Measurements from ENCODE around the gene MBD6. TPM values are rescaled to one million over a fixed set of nuclear protein-coding genes. Genes with fewer than 3 reads are reported as not detected.

The MBD6 gene
- polyA plus RNA-seq, 2 of the 4 experiments (the other 2 are of a cell fraction), result 4.6 to 24.2 TPM

GRCh38 chr12:57474862-57475261, 47.8 kb upstream of the MBD6 start:
- DNase-seq (ENCODE audit: low read depth in 1 of 2, low spot score in 1 of 2) (no peak), FAIRE-seq (no peak), ATAC-seq (peak in 1 of 2 experiments; percentile 7; a peak in 1 of 6 replicates)
- WGBS (ENCODE audit: missing lambda C conversion rate), result 84% methylated on average over 7 of the region's 7 CpGs
- Histone ChIP-seq H3K9me3 (no peaks in the 10 kb centered on the region), H3K4me3 (no peak overlapping the region), H3K4me2 (no peak overlapping the region), H3K27ac (no peak overlapping the region), H3K4me1 (peaks cover 14% of the 10 kb centered on the region; the same call in 2 of the 3 replicates)
- POLR2A ChIA-PET, result no interaction called here
- TF ChIP-seq HOXA7 (CRISPR knock-in tag; IDR thresholded peaks at IDR 0.05), result no peak
- no peak for TF ChIP-seq ATOH8 (CRISPR knock-in tag; IDR thresholded peaks at IDR 0.05; ENCODE audit: low read depth)
- TF ChIP-seq GATA3 (IDR thresholded peaks at IDR 0.05; ENCODE audit: borderline replicate concordance), result no peak
- no peak for TF ChIP-seq TFCP2L1 (CRISPR knock-in tag; IDR thresholded peaks at IDR 0.05)
- TF ChIP-seq FOSB (CRISPR knock-in tag; IDR thresholded peaks at IDR 0.05), result no peak
- TF ChIP-seq, protein P1, sequence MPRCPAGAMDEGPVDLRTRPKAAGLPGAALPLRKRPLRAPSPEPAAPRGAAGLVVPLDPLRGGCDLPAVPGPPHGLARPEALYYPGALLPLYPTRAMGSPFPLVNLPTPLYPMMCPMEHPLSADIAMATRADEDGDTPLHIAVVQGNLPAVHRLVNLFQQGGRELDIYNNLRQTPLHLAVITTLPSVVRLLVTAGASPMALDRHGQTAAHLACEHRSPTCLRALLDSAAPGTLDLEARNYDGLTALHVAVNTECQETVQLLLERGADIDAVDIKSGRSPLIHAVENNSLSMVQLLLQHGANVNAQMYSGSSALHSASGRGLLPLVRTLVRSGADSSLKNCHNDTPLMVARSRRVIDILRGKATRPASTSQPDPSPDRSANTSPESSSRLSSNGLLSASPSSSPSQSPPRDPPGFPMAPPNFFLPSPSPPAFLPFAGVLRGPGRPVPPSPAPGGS (IDR thresholded peaks at IDR 0.05), result no peak
- TF ChIP-seq RARB (CRISPR knock-in tag; IDR thresholded peaks at IDR 0.05), result no peak
- no peak for TF ChIP-seq RCOR1 (IDR thresholded peaks at IDR 0.05; ENCODE audit: low read depth, low read length)
- no peak for TF ChIP-seq EP300 (IDR thresholded peaks at IDR 0.05)
- no peak for TF ChIP-seq MYC (IDR thresholded peaks at IDR 0.05; ENCODE audit: borderline replicate concordance, low read length)
- CTCF ChIA-PET, result interaction anchor here (1.0 to 19.9 kb wide), 5 partner anchors 11 to 22 kb away, joined by 6 to 240 read pairs (median 9); partner anchors contain the start of genes GLI1 and MARS1

- H3K4me2 ChIP-seq, result 0 out of 3 replicates have a peak overlapping the region, but pooled peaks have one; percentile 7
- CTCF ChIA-PET, result interaction anchor here (1.0 to 19.9 kb wide), 6 partner anchors 10 to 23 kb away, joined by 4 to 240 read pairs (median 8); partner anchors contain the start of genes GLI1 and MARS1
- H3K9me3 ChIP-seq, result no peaks in the 10 kb centered on the region
- no peak overlapping the region for H3K4me3 ChIP-seq
- POLR2A ChIA-PET, result interaction anchor here (0.6 kb wide), 1 partner anchor 33 kb away, joined by 3 read pairs; no protein-coding TSS in a partner anchor
- H3K27ac ChIP-seq, result no peak overlapping the region
- ATAC-seq, result no peak
- DNase-seq (ENCODE audit: low read depth in 1 of 2, low spot score in 1 of 2), result no peak
- 73% methylated on average over 78 of the region's 84 CpGs for WGBS (ENCODE audit: missing lambda C conversion rate)
- no peak for FAIRE-seq
- H3K4me1 ChIP-seq, result peaks cover 14% of the 10 kb centered on the region; the same call in 2 of the 3 replicates
- TF ChIP-seq TP53 (CRISPR knock-in tag; IDR thresholded peaks at IDR 0.05) (no peak), MAFK (IDR thresholded peaks at IDR 0.05; ENCODE audit: partially characterized antibody) (no peak), MAZ (IDR thresholded peaks at IDR 0.05; ENCODE audit: borderline replicate concordance, low read depth, low read length) (no peak), CHD4 (IDR thresholded peaks at IDR 0.05; ENCODE audit: borderline replicate concordance) (no peak), ATOH8 (CRISPR knock-in tag; IDR thresholded peaks at IDR 0.05; ENCODE audit: low read depth) (no peak), SREBF2 (IDR thresholded peaks at IDR 0.05) (no peak), POLR2A (IDR thresholded peaks at IDR 0.05; ENCODE audit: low read length) (no peak), CHD2 (IDR thresholded peaks at IDR 0.05; ENCODE audit: low read length, partially characterized antibody) (no peak), JUNB (IDR thresholded peaks at IDR 0.05) (no peak), NR3C1 (IDR thresholded peaks at IDR 0.05) (no peak), CEBPB (IDR thresholded peaks at IDR 0.05) (no peak), RARB (CRISPR knock-in tag; IDR thresholded peaks at IDR 0.05) (no peak), ZNF302 (CRISPR knock-in tag; IDR thresholded peaks at IDR 0.05) (no peak), HES2 (IDR thresholded peaks at IDR 0.05) (no peak), RCOR1 (IDR thresholded peaks at IDR 0.05; ENCODE audit: low read depth, low read length) (no peak), TFCP2L1 (CRISPR knock-in tag; IDR thresholded peaks at IDR 0.05) (no peak), MYC (IDR thresholded peaks at IDR 0.05; ENCODE audit: borderline replicate concordance, low read length) (no peak)
- TF ChIP-seq, protein P2, sequence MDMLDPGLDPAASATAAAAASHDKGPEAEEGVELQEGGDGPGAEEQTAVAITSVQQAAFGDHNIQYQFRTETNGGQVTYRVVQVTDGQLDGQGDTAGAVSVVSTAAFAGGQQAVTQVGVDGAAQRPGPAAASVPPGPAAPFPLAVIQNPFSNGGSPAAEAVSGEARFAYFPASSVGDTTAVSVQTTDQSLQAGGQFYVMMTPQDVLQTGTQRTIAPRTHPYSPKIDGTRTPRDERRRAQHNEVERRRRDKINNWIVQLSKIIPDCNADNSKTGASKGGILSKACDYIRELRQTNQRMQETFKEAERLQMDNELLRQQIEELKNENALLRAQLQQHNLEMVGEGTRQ (IDR thresholded peaks at IDR 0.05), result no peak
- TF ChIP-seq, protein P3, sequence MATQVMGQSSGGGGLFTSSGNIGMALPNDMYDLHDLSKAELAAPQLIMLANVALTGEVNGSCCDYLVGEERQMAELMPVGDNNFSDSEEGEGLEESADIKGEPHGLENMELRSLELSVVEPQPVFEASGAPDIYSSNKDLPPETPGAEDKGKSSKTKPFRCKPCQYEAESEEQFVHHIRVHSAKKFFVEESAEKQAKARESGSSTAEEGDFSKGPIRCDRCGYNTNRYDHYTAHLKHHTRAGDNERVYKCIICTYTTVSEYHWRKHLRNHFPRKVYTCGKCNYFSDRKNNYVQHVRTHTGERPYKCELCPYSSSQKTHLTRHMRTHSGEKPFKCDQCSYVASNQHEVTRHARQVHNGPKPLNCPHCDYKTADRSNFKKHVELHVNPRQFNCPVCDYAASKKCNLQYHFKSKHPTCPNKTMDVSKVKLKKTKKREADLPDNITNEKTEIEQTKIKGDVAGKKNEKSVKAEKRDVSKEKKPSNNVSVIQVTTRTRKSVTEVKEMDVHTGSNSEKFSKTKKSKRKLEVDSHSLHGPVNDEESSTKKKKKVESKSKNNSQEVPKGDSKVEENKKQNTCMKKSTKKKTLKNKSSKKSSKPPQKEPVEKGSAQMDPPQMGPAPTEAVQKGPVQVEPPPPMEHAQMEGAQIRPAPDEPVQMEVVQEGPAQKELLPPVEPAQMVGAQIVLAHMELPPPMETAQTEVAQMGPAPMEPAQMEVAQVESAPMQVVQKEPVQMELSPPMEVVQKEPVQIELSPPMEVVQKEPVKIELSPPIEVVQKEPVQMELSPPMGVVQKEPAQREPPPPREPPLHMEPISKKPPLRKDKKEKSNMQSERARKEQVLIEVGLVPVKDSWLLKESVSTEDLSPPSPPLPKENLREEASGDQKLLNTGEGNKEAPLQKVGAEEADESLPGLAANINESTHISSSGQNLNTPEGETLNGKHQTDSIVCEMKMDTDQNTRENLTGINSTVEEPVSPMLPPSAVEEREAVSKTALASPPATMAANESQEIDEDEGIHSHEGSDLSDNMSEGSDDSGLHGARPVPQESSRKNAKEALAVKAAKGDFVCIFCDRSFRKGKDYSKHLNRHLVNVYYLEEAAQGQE (IDR thresholded peaks at IDR 0.05), result no peak
Observed at GRCh38 chr12:57475271-57476161, 47.1 kb upstream of the MBD6 start.

Data from A549 (cell line).